Parietal lobe (tissue), 1 donor: ENCODE measurements around the gene MSN. TPM values are rescaled to one million over a fixed set of nuclear protein-coding genes. Genes with fewer than 3 reads are reported as not detected.

Experiments
- total RNA-seq: library from RNA; depleted of rRNA; stranded (reverse); fragments of >200 nt; gene quantifications from one replicate; pipeline ENCODE4 v1.2.3, GENCODE V29; 2014

MSN gene
- total RNA-seq, result 27.2 TPM

GRCh38 chrX:65667503-65668376 is at the start of gene MSN:
TSS of gene MSN (plus strand) at chrX:65667654. CDS start at chrX:65667842, 188 bp downstream.

Other genes starting within 250 kb of the MSN start
- 24.7 TPM for gene LAS1L, start 132.9 kb upstream of the MSN start, total RNA-seq